ENCODE measurements around the gene QRICH2.
"Not testable (repeated sequence)": the region's sequence is repeated elsewhere in the genome, so short reads cannot be mapped to it uniquely, and the experiment has no call there.

Gene QRICH2

DNA sequence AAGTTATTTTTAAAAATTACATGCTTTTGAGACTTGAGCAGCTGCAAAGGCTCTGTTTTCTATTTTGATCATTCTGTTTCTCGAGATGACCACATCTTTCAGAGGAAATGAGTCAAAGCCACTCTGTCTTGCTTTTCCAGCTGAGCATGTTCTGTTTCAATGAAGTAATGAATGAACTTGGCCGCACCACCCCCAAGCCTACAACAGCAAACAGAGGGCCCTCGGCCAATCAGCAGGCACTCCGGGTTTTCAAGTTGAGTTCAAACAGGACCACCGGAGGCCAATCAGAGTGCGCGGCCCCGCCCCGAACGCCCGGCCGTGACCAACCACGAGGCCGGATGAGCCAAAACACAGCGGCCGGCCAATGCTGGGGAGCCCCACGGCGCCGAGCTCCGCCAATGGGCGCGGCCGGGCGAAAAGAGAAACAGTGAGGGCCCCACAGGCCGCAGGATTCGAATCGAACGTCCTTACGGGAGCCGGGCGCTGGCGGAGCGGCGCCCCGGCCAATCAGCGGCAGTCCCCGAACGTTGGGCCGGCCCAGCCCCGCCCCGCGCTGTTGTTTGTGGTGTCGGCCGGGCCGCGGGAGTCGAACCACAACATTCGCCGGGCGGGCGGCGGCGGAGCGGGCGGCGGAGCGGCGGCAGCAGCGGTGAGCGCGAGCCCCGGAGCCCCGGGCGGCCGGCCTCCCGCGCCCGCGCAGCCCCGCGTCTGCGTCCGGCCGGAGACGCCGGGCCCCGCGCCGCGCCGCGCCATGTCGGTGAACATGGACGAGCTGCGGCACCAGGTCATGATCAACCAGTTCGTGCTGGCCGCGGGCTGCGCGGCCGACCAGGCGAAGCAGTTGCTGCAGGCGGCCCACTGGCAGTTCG lies 43.1 kb downstream of the QRICH2 start, which contains the start of gene UBALD2:
Gene UBALD2 (plus strand): TSS at position 594 of the 869 bp plus-strand sequence. CDS start 158 bp downstream, at position 752.
- peak within 1 kb of the TSS; percentile 85 for H3K27ac ChIP-seq (ENCODE audit: low read depth, low read length, severe bottlenecking)
- H3K36me3 ChIP-seq (ENCODE audit: control insufficient read depth, insufficient read depth, low read length), result peaks cover 32% of the 10 kb centered on the region
- H3K4me1 ChIP-seq (ENCODE audit: control insufficient read depth, insufficient read depth, low read length, poor library complexity, severe bottlenecking), result peaks cover 36% of the 10 kb centered on the region
- H3K4me3 ChIP-seq (ENCODE audit: extremely low read depth, insufficient read depth, low read length, poor library complexity, severe bottlenecking), result peak within 1 kb of the TSS; percentile 84
- WGBS, 2 experiments (ENCODE audit: insufficient coverage in 2 of 2), result 0% methylated on average over 66 to 92 of the region's 94 CpGs
- H3K9me3 ChIP-seq (ENCODE audit: control insufficient read depth, low read length), result no peaks in the 10 kb centered on the region

DNA sequence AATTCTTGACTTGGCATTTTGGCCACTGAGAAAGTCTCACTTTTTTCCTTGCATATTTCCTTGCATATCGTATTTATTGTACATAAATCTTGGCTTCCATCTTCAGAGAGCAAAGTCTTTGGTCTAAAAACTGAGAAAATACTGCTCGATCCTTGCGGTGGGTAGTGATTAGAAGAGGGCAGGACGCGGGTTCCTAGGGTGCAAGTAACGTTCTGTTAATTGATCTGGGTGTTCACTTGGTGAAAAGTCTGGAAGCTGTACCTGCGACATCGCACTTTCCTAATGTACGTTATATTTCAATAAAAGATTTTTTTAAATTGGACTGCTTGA lies 43.7 kb downstream of the QRICH2 start:
- H3K36me3 ChIP-seq (ENCODE audit: control insufficient read depth, insufficient read depth, low read length), result peaks cover 26% of the 10 kb centered on the region
- WGBS, 2 experiments (ENCODE audit: insufficient coverage in 2 of 2), result 83 to 93% methylated on average over 6 of the region's 9 CpGs
- H3K4me1 ChIP-seq (ENCODE audit: control insufficient read depth, insufficient read depth, low read length, poor library complexity, severe bottlenecking), result peaks cover 36% of the 10 kb centered on the region
- peak overlapping the region; percentile 85 for H3K27ac ChIP-seq (ENCODE audit: low read depth, low read length, severe bottlenecking)
- H3K4me3 ChIP-seq (ENCODE audit: extremely low read depth, insufficient read depth, low read length, poor library complexity, severe bottlenecking), result no peak overlapping the region
- no peaks in the 10 kb centered on the region for H3K9me3 ChIP-seq (ENCODE audit: control insufficient read depth, low read length)

DNA sequence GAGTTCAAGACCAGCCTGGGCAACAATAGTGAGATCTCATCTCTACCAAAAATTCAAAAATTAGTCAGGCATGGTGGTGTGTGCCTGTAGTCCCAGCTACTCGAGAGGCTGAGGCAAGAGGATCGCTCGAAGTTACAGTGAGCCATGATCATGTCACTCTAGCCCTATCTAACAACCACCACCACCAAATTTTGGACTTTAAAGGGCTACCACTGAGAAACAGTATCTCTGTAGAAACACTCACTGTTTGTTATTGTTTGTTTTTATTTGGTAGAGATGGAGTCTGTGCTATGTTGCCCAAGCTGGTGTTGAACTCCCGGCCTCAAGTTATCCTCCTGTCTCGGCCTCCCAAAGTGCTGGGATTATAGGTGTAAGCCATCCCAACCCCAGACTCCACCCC lies 44.2 kb downstream of the QRICH2 start:
- peak overlapping the region; percentile 85 for H3K27ac ChIP-seq (ENCODE audit: low read depth, low read length, severe bottlenecking)
- 90 to 100% methylated on average over 3 of the region's 5 CpGs for WGBS, 2 experiments (ENCODE audit: insufficient coverage in 2 of 2)

DNA sequence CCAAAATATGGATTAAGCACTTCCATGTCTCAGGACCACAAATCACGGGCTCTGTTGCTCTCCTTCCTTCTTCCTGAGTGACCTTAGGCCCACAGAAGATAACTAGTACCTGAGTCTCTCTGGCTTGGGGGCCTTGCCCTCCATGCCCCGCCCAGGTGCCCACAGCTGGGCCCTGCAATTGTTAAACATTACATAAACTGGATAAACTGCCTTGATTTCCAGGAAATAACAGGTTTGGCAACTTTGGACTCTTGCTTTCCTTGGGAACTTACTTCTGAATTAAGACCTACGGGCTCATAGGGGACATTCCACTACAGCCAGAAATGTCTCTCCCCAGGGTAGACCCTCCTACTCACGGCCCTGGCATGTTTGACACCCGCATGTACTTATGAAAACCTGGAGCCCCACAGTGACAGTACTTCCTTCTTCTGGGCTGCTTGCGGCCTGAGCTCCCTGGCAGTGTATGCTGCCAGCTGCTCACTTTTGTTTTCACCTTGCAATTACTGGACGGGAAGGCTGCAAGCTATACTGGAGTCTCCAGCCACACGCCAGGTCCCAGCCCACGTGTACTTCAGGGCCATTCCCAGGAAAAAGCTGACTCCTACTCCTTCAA lies 45.2 kb downstream of the QRICH2 start:
- H3K4me1 ChIP-seq (ENCODE audit: control insufficient read depth, insufficient read depth, low read length, poor library complexity, severe bottlenecking), result peaks cover 22% of the 10 kb centered on the region
- no peaks in the 10 kb centered on the region for H3K9me3 ChIP-seq (ENCODE audit: control insufficient read depth, low read length)
- WGBS, 2 experiments (ENCODE audit: insufficient coverage in 2 of 2), result 85 to 87% methylated on average over 9 of the region's 9 CpGs
- no peak overlapping the region for H3K4me3 ChIP-seq (ENCODE audit: extremely low read depth, insufficient read depth, low read length, poor library complexity, severe bottlenecking)
- H3K27ac ChIP-seq (ENCODE audit: low read depth, low read length, severe bottlenecking), result no peak overlapping the region
- H3K36me3 ChIP-seq (ENCODE audit: control insufficient read depth, insufficient read depth, low read length), result peaks cover 14% of the 10 kb centered on the region

More for the DNA sequence above, 44.2 kb downstream of the QRICH2 start:
- H3K36me3 ChIP-seq (ENCODE audit: control insufficient read depth, insufficient read depth, low read length), result peaks cover 22% of the 10 kb centered on the region
- H3K9me3 ChIP-seq (ENCODE audit: control insufficient read depth, low read length), result no peaks in the 10 kb centered on the region
- H3K4me1 ChIP-seq (ENCODE audit: control insufficient read depth, insufficient read depth, low read length, poor library complexity, severe bottlenecking), result peaks cover 32% of the 10 kb centered on the region
- H3K4me3 ChIP-seq (ENCODE audit: extremely low read depth, insufficient read depth, low read length, poor library complexity, severe bottlenecking), result no peak overlapping the region

DNA sequence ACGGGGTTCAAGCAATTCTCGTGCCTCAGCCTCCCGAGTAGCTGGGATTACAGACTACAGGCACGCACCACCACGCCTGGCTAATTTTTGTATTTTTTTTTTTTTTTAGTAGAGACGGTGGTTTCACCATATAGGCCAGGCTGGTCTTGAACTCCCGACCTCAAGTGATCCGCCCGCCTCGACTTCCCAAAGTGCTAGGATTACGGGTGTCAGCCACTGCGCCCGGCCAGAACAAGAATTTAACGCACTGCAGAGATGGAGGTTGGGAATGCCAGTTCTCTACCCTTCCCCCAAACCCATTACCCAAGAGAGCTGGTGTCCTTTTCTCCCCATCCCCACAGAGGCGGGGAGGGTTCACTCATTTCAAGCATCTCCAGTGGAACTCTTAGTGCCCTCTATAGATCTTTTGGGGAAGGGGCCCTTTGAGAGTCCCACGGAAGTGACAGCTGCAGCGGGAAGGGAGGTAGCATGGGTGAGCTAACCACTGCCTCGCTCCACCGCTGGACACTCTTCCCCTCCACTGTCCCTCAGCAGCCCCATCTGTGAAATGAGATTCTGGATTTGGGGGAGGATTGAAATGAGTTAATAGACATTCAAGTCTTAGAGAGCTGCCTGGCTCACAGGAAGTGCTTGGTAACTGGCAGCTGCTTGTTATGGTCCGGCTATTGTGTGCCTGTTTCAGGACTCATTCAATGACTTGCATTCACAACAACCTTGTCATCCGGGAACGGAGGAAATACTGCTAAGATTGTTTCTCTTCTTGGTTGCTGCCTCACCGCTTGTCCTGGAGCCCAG lies 46.5 kb downstream of the QRICH2 start:
- H3K4me1 ChIP-seq (ENCODE audit: control insufficient read depth, insufficient read depth, low read length, poor library complexity, severe bottlenecking), result peaks cover 10% of the 10 kb centered on the region
- WGBS, 2 experiments (ENCODE audit: insufficient coverage in 2 of 2), result 80 to 91% methylated on average over 11 to 15 of the region's 23 CpGs
- peaks cover 2% of the 10 kb centered on the region for H3K36me3 ChIP-seq (ENCODE audit: control insufficient read depth, insufficient read depth, low read length)
- H3K9me3 ChIP-seq (ENCODE audit: control insufficient read depth, low read length), result no peaks in the 10 kb centered on the region
- H3K27ac ChIP-seq (ENCODE audit: low read depth, low read length, severe bottlenecking), result peak overlapping the region; percentile 57
- no peak overlapping the region for H3K4me3 ChIP-seq (ENCODE audit: extremely low read depth, insufficient read depth, low read length, poor library complexity, severe bottlenecking)

DNA sequence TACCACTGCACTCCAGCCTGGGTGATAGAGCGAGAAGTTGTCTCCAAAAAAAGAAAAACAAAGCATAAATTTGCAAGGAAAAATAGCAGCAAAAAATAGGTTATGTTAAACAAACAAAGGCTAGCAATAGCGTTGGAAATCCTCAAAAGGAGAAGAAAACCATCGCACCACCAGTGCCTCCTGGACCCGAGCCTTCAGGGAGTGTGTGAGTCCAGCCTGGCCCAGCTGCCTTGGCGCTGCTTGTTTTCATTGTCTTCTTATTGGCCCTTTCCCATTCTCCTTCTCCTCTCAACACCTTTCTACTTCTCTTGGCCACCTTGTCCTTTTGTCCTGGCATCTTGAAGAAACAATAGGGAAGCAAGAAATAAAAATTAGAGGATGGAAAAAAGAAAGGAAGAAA lies 47.4 kb downstream of the QRICH2 start:
- Histone ChIP-seq H3K27ac (ENCODE audit: low read depth, low read length, severe bottlenecking) (no peak overlapping the region), H3K4me1 (ENCODE audit: control insufficient read depth, insufficient read depth, low read length, poor library complexity, severe bottlenecking) (peaks cover 9% of the 10 kb centered on the region), H3K36me3 (ENCODE audit: control insufficient read depth, insufficient read depth, low read length) (no peaks in the 10 kb centered on the region), H3K4me3 (ENCODE audit: extremely low read depth, insufficient read depth, low read length, poor library complexity, severe bottlenecking) (no peak overlapping the region), H3K9me3 (ENCODE audit: control insufficient read depth, low read length) (no peaks in the 10 kb centered on the region)
- WGBS, 2 experiments (ENCODE audit: insufficient coverage in 2 of 2), result 77 to 81% methylated on average over 2 to 5 of the region's 5 CpGs

DNA sequence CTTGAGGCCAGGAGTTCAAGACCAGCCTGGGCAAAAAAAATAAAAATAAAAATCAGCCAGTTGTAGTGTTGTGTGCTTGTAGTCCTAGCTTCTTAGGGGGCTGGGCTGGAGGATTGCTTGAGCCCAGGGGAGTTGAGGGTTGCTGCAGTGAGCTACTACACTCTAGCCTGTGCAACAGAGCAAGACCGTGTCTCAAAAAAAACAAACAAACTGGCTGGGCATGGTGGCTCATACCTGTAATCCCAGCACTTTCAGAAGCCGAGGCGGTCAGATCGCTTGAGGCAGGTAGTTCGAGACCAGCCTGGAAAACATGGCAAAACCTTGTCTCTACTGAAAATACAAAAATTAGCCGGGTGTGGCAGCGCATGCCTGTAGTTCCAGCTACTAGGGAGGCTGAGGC lies 47.9 kb downstream of the QRICH2 start:
- 93 to 96% methylated on average over 7 of the region's 7 CpGs for WGBS, 2 experiments (ENCODE audit: insufficient coverage in 2 of 2)
- Histone ChIP-seq H3K36me3 (ENCODE audit: control insufficient read depth, insufficient read depth, low read length) (no peaks in the 10 kb centered on the region), H3K27ac (ENCODE audit: low read depth, low read length, severe bottlenecking) (no peak overlapping the region), H3K4me3 (ENCODE audit: extremely low read depth, insufficient read depth, low read length, poor library complexity, severe bottlenecking) (no peak overlapping the region), H3K4me1 (ENCODE audit: control insufficient read depth, insufficient read depth, low read length, poor library complexity, severe bottlenecking) (peaks cover 9% of the 10 kb centered on the region), H3K9me3 (ENCODE audit: control insufficient read depth, low read length) (no peaks in the 10 kb centered on the region)

DNA sequence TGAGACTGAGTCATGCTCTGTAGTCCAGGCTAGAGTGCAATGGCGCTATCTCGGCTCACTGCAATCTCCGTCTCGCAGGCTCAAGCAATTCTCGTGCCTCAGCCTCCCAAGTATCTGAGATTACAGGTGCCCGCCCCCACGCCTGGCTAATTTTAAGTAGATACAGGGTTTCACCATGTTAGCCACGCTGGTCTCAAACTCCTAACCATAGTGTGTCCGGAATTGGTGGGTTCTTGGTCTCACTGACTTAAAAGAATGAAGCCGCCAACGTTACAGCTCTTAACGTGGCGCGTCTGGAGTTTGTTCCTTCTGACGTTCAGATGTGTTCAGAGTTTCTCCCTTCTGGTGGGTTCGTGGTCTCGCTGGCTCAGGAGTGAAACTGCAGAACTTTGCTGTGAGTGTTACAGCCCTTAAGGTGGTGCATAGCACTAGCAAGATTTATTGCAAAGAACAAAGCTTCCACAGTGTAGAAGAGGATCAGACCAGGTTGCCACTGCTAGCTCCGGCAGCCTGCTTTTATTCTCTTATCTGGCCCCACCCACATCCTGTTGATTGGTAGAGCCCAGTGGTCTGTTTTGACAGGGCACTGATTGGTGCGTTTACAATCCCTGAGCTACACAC lies 51.5 kb downstream of the QRICH2 start:
- WGBS, 2 experiments (ENCODE audit: insufficient coverage in 2 of 2), result 93 to 94% methylated on average over 16 to 19 of the region's 19 CpGs
- H3K27ac ChIP-seq (ENCODE audit: low read depth, low read length, severe bottlenecking); H3K36me3 ChIP-seq (ENCODE audit: control insufficient read depth, insufficient read depth, low read length); H3K9me3 ChIP-seq (ENCODE audit: control insufficient read depth, low read length); H3K4me3 ChIP-seq (ENCODE audit: extremely low read depth, insufficient read depth, low read length, poor library complexity, severe bottlenecking): not testable (repeated sequence)
- H3K4me1 ChIP-seq (ENCODE audit: control insufficient read depth, insufficient read depth, low read length, poor library complexity, severe bottlenecking), result peaks cover 12% of the 10 kb centered on the region

DNA sequence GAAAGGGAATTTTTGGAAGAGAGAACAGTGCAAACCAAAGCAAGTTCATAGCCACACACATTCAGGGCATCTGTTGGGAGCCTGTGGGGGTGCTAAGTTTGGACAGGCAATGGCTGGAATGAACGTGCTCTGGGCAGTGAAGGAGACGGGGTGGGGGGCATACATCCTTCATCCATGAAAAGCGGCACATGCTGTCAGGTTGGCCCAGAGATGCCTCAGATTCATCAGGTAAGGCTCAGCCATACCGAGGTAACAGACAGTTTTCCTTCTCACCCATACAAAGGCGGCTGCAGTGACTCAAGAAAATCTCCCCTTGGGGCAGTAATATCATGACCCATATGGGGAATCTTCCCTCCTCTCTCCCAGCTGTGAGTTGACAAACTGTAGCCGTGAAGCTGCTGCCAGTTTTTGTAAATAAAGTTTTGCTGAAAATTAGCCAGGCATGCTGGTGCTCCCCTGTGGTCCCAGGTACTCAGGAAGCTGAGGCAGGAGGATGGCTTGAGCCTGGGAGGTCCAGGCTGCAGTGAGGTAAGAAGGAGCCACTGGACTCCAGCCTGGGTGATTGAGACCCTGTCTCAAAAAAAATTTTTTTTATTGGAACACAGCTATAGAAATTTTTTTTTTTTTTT lies 52.2 kb downstream of the QRICH2 start:
- 85 to 100% methylated on average over 4 to 5 of the region's 6 CpGs for WGBS, 2 experiments (ENCODE audit: insufficient coverage in 2 of 2)
- H3K4me3 ChIP-seq (ENCODE audit: extremely low read depth, insufficient read depth, low read length, poor library complexity, severe bottlenecking), result no peak overlapping the region
- H3K4me1 ChIP-seq (ENCODE audit: control insufficient read depth, insufficient read depth, low read length, poor library complexity, severe bottlenecking), result peaks cover 12% of the 10 kb centered on the region
- H3K27ac ChIP-seq (ENCODE audit: low read depth, low read length, severe bottlenecking), result no peak overlapping the region
- H3K9me3 ChIP-seq (ENCODE audit: control insufficient read depth, low read length), result no peaks in the 10 kb centered on the region
- H3K36me3 ChIP-seq (ENCODE audit: control insufficient read depth, insufficient read depth, low read length), result no peaks in the 10 kb centered on the region

DNA sequence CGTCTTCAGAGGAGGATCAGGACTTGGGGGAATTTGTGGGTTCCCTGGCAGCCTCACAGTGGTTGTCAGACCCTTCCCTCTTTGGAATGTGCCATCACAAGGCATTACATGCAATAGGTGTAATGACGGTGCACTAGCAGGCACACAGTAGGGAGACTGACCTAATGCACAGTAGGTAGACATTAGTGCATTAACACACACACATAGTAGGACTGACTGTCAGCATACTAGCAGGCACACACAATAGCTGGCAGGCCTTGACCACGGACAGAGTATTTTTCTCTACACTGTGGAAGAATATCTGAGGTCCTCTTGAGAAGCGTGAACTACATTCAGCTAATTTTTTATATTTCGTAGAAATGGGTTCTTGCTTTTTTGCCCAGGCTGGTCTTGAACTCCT lies 53.8 kb downstream of the QRICH2 start:
- H3K36me3 ChIP-seq (ENCODE audit: control insufficient read depth, insufficient read depth, low read length), result no peaks in the 10 kb centered on the region
- H3K9me3 ChIP-seq (ENCODE audit: control insufficient read depth, low read length), result no peaks in the 10 kb centered on the region
- no peak overlapping the region for H3K4me3 ChIP-seq (ENCODE audit: extremely low read depth, insufficient read depth, low read length, poor library complexity, severe bottlenecking)
- peaks cover 12% of the 10 kb centered on the region for H3K4me1 ChIP-seq (ENCODE audit: control insufficient read depth, insufficient read depth, low read length, poor library complexity, severe bottlenecking)
- no peak overlapping the region for H3K27ac ChIP-seq (ENCODE audit: low read depth, low read length, severe bottlenecking)
- 100% methylated on average over 4 of the region's 5 CpGs for WGBS, 2 experiments (ENCODE audit: insufficient coverage in 2 of 2)
